Spleen (tissue), 11 donors: Measurements from ENCODE around the gene THSD4. TPM values are rescaled to one million over a fixed set of nuclear protein-coding genes. Genes with fewer than 3 reads are reported as not detected.

Experiments used
- DNase-seq: peaks from one replicate; pipeline ENCODE4 v3.0.0-alpha.2; 2020
- H3K27ac ChIP-seq, 8 donors: fragments of 200-600 bp; sonication (generic) in 7 of 8; 1 replicate in 4 of 8; 2 replicates in 4 of 8; pipeline versions ENCODE4 v1.5.0 to v1.8.0; 2016 to 2021; ENCODE audit warnings: inconsistent platforms in 4 of 8, mild to moderate bottlenecking in 4 of 8, moderate library complexity in 1 of 8
- H3K27me3 ChIP-seq, 7 donors: fragments of 200-600 bp; sonication (generic) in 6 of 7; replicated peaks in 1 of 7; 1 replicate in 4 of 7; 2 replicates in 3 of 7; pipeline versions ENCODE4 v1.5.0 to v1.8.0; 2016 to 2021; ENCODE audit warnings: inconsistent platforms in 3 of 7, mild to moderate bottlenecking in 1 of 7
- H3K36me3 ChIP-seq, 6 donors: fragments of 200-600 bp; sonication (generic) in 5 of 6; 1 replicate in 4 of 6; 2 replicates in 2 of 6; pipeline versions ENCODE4 v1.5.0 to v1.8.0; 2016 to 2021; ENCODE audit warnings: inconsistent platforms in 2 of 6
- H3K4me1 ChIP-seq, 6 donors: fragments of 200-600 bp; sonication (generic) in 5 of 6; 1 replicate in 3 of 6; 2 replicates in 3 of 6; pipeline versions ENCODE4 v1.5.0 to v1.8.0; 2016 to 2021; ENCODE audit warnings: inconsistent platforms in 3 of 6
- H3K4me3 ChIP-seq, 8 donors: fragments of 200-600 bp; sonication (generic) in 7 of 8; 1 replicate in 4 of 8; 2 replicates in 4 of 8; pipeline versions ENCODE4 v1.5.0 to v1.8.0; 2016 to 2021; ENCODE audit warnings: inconsistent platforms in 4 of 8, mild to moderate bottlenecking in 4 of 8, moderate library complexity in 2 of 8
- H3K9me3 ChIP-seq, 8 donors: fragments of 200-600 bp; sonication (generic) in 7 of 8; 1 replicate in 4 of 8; 2 replicates in 4 of 8; pipeline versions ENCODE4 v1.5.0 to v1.8.0; 2016 to 2021; ENCODE audit warnings: inconsistent platforms in 4 of 8
- POLR2A ChIP-seq, 3 donors: fragments of 450-650 bp; IDR thresholded peaks; one replicate each; pipeline ENCODE4 v1.5.1; 2017; ENCODE audit warnings: antibody characterized with exemption in 3 of 3, mild to moderate bottlenecking in 1 of 3
- POLR2AphosphoS5 ChIP-seq, 3 donors: sonication (generic); formaldehyde crosslinking; IDR thresholded peaks; one replicate each; pipeline ENCODE4 v1.5.1; 2017; ENCODE audit warnings: antibody characterized with exemption in 3 of 3
- WGBS, 5 donors: extraction: QIAGEN DNeasy Blood & Tissue Kit in 3 of 5; methylation state at CpG; one replicate each; pipeline versions ENCODE4 v1.1.5 to v1.1.7; 2013 to 2018; 5-methylcytosine and 5-hydroxymethylcytosine counted together
- intact Hi-C: fragments of 100-400 bp; cut with DNase I; formaldehyde crosslinking; loops from one replicate; pipeline ENCODE4 v1.15.0; 2023; ENCODE audit warnings: low total_unique reads
- polyA plus RNA-seq, 3 donors: library from polyadenylated mRNA; stranded (reverse); fragments of 200-250 nt; gene quantifications; one replicate each; pipeline ENCODE4 v1.2.1, GENCODE V29; 2013
- total RNA-seq, 7 donors: library from RNA; depleted of rRNA in 3 of 7; stranded (reverse); fragments of >200 nt in 3 of 7; fragmentation: NEBNext Ultra II Directional in 4 of 7; extraction: Animal tissue kit (Norgen Biotek cat#: 25700) in 4 of 7; gene quantifications; one replicate each; pipeline versions ENCODE4 v1.1.0 to v1.2.1, GENCODE V29; 2016 to 2021
- TF ChIP-seq, protein P1 (sequence below), 11 experiments: fragments of 200-600 bp in 7 of 11; fragments of 450-650 bp in 4 of 11; sonication (generic) in 4 of 11; IDR thresholded peaks in 8 of 11; conservative IDR thresholded peaks in 3 of 11; 1 replicate in 7 of 11; 2 replicates in 4 of 11; pipeline versions ENCODE4 v1.4.0 to v1.8.0; 2016 to 2021; ENCODE audit warnings: antibody characterized with exemption in 11 of 11, inconsistent platforms in 4 of 11, mild to moderate bottlenecking in 1 of 11
- donor health status: healthy with polysubstance abuse.
- donor health status: DM: no; HTN: no; CAD: no; lungs with moderate emphysema.
- donor health status: DM: no; HTN: no; CAD: no.
- donor health status: Bipolar disorder and iron deficiency.
- donor health status: healthy.
- donor health status: DM: no; HTN: no; CAD: no.
- donor health status: DM: yes; HTN: yes; CAD: no.

Gene THSD4
- total and polyA plus RNA-seq, 10 donors: 0.29 to 11.3 (median 3.4) TPM

GRCh38 chr15:71570736-71571135, 455.5 kb downstream of the THSD4 start:
- Histone ChIP-seq H3K4me3 (no peak overlapping the region), H3K27me3 (peaks cover 0 to 20% (median 0%) of the 10 kb centered on the region in 7 donors), H3K36me3 (no peaks in the 10 kb centered on the region), H3K4me1 (peaks cover 0 to 3% (median 0%) of the 10 kb centered on the region in 6 donors), H3K27ac (no peak overlapping the region), H3K9me3 (no peaks in the 10 kb centered on the region)
- intact Hi-C loops: loop anchor here (5.0 kb wide), 1 partner anchor 162 kb away; no protein-coding TSS in a partner anchor
- WGBS, 5 donors: 89 to 95% (median 92%) methylated on average over 7 of the region's 7 CpGs
- TF ChIP-seq POLR2A (IDR thresholded peaks at IDR 0.05) (no peak), POLR2AphosphoS5 (IDR thresholded peaks at IDR 0.05) (no peak)
- TF ChIP-seq, protein P1, sequence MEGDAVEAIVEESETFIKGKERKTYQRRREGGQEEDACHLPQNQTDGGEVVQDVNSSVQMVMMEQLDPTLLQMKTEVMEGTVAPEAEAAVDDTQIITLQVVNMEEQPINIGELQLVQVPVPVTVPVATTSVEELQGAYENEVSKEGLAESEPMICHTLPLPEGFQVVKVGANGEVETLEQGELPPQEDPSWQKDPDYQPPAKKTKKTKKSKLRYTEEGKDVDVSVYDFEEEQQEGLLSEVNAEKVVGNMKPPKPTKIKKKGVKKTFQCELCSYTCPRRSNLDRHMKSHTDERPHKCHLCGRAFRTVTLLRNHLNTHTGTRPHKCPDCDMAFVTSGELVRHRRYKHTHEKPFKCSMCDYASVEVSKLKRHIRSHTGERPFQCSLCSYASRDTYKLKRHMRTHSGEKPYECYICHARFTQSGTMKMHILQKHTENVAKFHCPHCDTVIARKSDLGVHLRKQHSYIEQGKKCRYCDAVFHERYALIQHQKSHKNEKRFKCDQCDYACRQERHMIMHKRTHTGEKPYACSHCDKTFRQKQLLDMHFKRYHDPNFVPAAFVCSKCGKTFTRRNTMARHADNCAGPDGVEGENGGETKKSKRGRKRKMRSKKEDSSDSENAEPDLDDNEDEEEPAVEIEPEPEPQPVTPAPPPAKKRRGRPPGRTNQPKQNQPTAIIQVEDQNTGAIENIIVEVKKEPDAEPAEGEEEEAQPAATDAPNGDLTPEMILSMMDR (IDR thresholded peaks at IDR 0.05 in 8 of 11, conservative IDR thresholded peaks at IDR 0.05 in 3 of 11): no peak
- DNase-seq: no peak

DNA sequence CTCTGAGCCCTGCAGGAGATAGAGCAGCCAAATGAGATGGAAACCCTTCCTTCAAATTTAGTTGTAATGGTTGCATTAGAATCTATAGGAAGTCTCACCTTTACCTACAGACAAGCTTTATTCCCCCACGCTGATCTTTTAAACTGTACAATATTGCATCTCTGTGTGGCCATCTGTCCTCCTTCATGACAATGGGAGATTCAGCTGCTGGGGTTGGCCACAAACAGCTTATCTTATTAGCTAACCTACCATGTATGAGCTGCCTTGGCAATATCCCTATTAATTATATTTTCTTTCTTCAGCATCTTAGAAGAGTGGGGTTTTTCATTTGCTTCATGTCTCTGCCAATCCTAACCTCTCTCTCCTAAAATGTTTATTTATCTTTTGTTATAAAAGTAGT, 456.4 kb downstream of the THSD4 start:
- WGBS, 5 donors: 86 to 93% (median 91%) methylated on average over 1 of the region's 1 CpG
- TF ChIP-seq POLR2AphosphoS5 (IDR thresholded peaks at IDR 0.05) (no peak), POLR2A (IDR thresholded peaks at IDR 0.05) (no peak)
- TF ChIP-seq, protein P1 (IDR thresholded peaks at IDR 0.05 in 8 of 11, conservative IDR thresholded peaks at IDR 0.05 in 3 of 11): no peak
- H3K27ac ChIP-seq: no peak overlapping the region
- no peak overlapping the region for H3K4me3 ChIP-seq
- DNase-seq: no peak
- peaks cover 0 to 20% (median 0%) of the 10 kb centered on the region in 7 donors for H3K27me3 ChIP-seq
- intact Hi-C loops: loop anchor here (5.0 kb wide), 1 partner anchor 161 kb away; no protein-coding TSS in a partner anchor
- no peaks in the 10 kb centered on the region for H3K9me3 ChIP-seq
- no peaks in the 10 kb centered on the region for H3K4me1 ChIP-seq
- H3K36me3 ChIP-seq: no peaks in the 10 kb centered on the region

- Histone ChIP-seq H3K36me3 (no peaks in the 10 kb centered on the region), H3K4me3 (no peak overlapping the region), H3K27me3 (peaks cover 0 to 20% (median 0%) of the 10 kb centered on the region in 7 donors), H3K4me1 (no peaks in the 10 kb centered on the region), H3K27ac (no peak overlapping the region), H3K9me3 (no peaks in the 10 kb centered on the region)
- 70 to 91% (median 78%) methylated on average over 5 of the region's 5 CpGs for WGBS, 5 donors
- intact Hi-C loops: loop anchor here (5.0 kb wide), 1 partner anchor 160 kb away; no protein-coding TSS in a partner anchor
- DNase-seq: no peak
- no peak for TF ChIP-seq POLR2AphosphoS5 (IDR thresholded peaks at IDR 0.05)
- no peak for TF ChIP-seq POLR2A (IDR thresholded peaks at IDR 0.05)
- TF ChIP-seq, protein P1 (IDR thresholded peaks at IDR 0.05 in 8 of 11, conservative IDR thresholded peaks at IDR 0.05 in 3 of 11): no peak
Measured at GRCh38 chr15:71572452-71573053, 457.3 kb downstream of the THSD4 start.

DNA sequence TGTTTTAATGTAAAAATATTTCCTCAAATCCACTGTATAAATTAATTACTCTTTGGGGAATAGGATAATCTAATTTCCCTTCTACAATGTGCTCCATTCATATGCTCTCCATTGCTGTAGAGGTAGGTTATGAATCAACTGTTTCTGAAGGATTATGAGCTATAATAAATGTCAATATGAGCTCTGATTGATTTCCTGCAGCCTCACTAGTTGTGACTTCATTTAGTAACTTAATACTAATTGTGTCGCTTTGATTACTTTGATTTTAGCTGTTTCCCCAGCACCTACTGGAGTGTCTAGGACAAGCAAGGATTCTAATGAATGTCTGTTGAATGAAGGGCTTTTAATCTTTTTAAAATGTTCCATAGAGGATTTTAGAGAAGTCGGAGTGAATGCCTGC, 458.3 kb downstream of the THSD4 start:
- WGBS, 5 donors: 57 to 99% (median 88%) methylated on average over 2 of the region's 2 CpGs
- Histone ChIP-seq H3K27ac (no peak overlapping the region), H3K4me1 (no peaks in the 10 kb centered on the region), H3K36me3 (no peaks in the 10 kb centered on the region), H3K4me3 (no peak overlapping the region), H3K27me3 (peaks cover 0 to 20% (median 0%) of the 10 kb centered on the region in 7 donors), H3K9me3 (no peaks in the 10 kb centered on the region)
- no peak for DNase-seq
- intact Hi-C loops: loop anchor here (5.0 kb wide), 1 partner anchor 159 kb away; no protein-coding TSS in a partner anchor
- TF ChIP-seq, protein P1 (IDR thresholded peaks at IDR 0.05 in 8 of 11, conservative IDR thresholded peaks at IDR 0.05 in 3 of 11): no peak
- TF ChIP-seq POLR2A (IDR thresholded peaks at IDR 0.05) (no peak), POLR2AphosphoS5 (IDR thresholded peaks at IDR 0.05) (no peak)
